Measurements from ENCODE around the gene KCNQ1. TPM values are rescaled to one million over a fixed set of nuclear protein-coding genes. Genes with fewer than 3 reads are reported as not detected.

Gene KCNQ1
- total and polyA plus RNA-seq, 2 donors (not counting 1 experiment from before 2014, with no cell fraction given) = 21.5 to 28.8 TPM

DNA sequence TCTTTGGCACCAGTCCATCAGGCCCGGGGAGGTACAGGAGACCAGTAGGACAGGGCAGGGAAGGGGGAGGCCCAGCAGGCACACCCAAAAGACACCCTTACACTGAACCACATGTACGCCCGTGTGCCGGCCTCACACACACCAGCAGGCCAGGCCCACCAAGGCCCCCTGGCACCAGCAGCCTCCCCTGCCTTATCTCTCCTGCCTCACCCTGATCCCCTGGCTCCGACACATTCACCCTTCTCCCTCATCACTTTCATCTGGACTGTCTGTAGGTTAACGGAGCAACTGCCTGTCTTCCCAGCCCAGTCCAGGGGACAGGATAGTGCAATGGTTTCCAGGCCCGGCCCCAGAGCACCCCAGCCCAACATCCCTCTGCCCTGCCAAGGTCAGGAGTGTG, 435.8 kb downstream of the KCNQ1 start:
- no peaks in the 10 kb centered on the region for H4K20me1 ChIP-seq (ENCODE audit: control insufficient read depth, insufficient read depth, low read length, poor library complexity, severe bottlenecking)
- H3K4me2 ChIP-seq (replicated peaks; ENCODE audit: low read depth, low read length, poor library complexity, severe bottlenecking) = no peak overlapping the region
- H3K9ac ChIP-seq (ENCODE audit: low read length) = no peak overlapping the region
- Mint-ChIP-seq H3K27me3 (peaks cover 33% of the 10 kb centered on the region), H3K9me3 (ENCODE audit: insufficient read depth) (no peaks in the 10 kb centered on the region), H3K4me3 (no peak overlapping the region), H3K4me1 (peaks cover 5% of the 10 kb centered on the region), H3K27ac (no peak overlapping the region)
- peaks cover 9% of the 10 kb centered on the region in 2 donors for H3K4me1 ChIP-seq (ENCODE audit: control insufficient read depth in 2 of 2, insufficient read depth in 2 of 2, low read length in 2 of 2)
- intact Hi-C loops (cut with micrococcal nuclease) = no loop called here
- no peaks in the 10 kb centered on the region for H3K36me3 ChIP-seq (replicated peaks in 1 of 2; ENCODE audit: control extremely low read depth in 1 of 2, control insufficient read depth in 1 of 2, extremely low read depth in 1 of 2, insufficient read depth in 2 of 2, low read length in 1 of 2)
- H3K79me2 ChIP-seq (ENCODE audit: control insufficient read depth, insufficient read depth, low read length) = no peaks in the 10 kb centered on the region
- POLR2A ChIA-PET = no interaction called here
- H3K4me3 ChIP-seq (ENCODE audit: control extremely low read depth in 1 of 5, extremely low read depth in 1 of 5, insufficient read depth in 1 of 5, low read depth in 2 of 5, low read length in 4 of 5) = no peak overlapping the region
- H3K27me3 ChIP-seq (replicated peaks in 1 of 4; ENCODE audit: control extremely low read depth in 1 of 4, control insufficient read depth in 3 of 4, insufficient read depth in 4 of 4, low read length in 3 of 4) = peaks cover 0 to 39% (median 7%) of the 10 kb centered on the region in 4 experiments
- H2AFZ ChIP-seq (ENCODE audit: insufficient read depth, low read depth, low read length, poor library complexity, severe bottlenecking) = no peak overlapping the region
- 99% methylated on average over 6 of the region's 7 CpGs for WGBS (ENCODE audit: insufficient coverage)
- DNase-seq (no peak), ATAC-seq (ENCODE audit: low read depth) (no peak)
- CTCF ChIA-PET = interaction anchor here (0.9 to 1.5 kb wide), 2 partner anchors 11 to 348 kb away, joined by 3 to 4 read pairs; no protein-coding TSS in a partner anchor
- H3K27ac ChIP-seq (ENCODE audit: low read length in 2 of 2) = no peak overlapping the region
- TF ChIP-seq, protein P1, sequence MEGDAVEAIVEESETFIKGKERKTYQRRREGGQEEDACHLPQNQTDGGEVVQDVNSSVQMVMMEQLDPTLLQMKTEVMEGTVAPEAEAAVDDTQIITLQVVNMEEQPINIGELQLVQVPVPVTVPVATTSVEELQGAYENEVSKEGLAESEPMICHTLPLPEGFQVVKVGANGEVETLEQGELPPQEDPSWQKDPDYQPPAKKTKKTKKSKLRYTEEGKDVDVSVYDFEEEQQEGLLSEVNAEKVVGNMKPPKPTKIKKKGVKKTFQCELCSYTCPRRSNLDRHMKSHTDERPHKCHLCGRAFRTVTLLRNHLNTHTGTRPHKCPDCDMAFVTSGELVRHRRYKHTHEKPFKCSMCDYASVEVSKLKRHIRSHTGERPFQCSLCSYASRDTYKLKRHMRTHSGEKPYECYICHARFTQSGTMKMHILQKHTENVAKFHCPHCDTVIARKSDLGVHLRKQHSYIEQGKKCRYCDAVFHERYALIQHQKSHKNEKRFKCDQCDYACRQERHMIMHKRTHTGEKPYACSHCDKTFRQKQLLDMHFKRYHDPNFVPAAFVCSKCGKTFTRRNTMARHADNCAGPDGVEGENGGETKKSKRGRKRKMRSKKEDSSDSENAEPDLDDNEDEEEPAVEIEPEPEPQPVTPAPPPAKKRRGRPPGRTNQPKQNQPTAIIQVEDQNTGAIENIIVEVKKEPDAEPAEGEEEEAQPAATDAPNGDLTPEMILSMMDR (IDR thresholded peaks at IDR 0.05) = no peak
- TF ChIP-seq EZH2 (IDR thresholded peaks at IDR 0.05; ENCODE audit: borderline replicate concordance, insufficient read depth, low read depth, low read length, poor library complexity, severe bottlenecking) = no peak
- H3K9me3 ChIP-seq (ENCODE audit: control extremely low read depth in 1 of 3, control insufficient read depth in 2 of 3, insufficient read depth in 1 of 3, low read length in 2 of 3) = peaks cover 0 to 13% (median 0%) of the 10 kb centered on the region in 3 donors

DNA sequence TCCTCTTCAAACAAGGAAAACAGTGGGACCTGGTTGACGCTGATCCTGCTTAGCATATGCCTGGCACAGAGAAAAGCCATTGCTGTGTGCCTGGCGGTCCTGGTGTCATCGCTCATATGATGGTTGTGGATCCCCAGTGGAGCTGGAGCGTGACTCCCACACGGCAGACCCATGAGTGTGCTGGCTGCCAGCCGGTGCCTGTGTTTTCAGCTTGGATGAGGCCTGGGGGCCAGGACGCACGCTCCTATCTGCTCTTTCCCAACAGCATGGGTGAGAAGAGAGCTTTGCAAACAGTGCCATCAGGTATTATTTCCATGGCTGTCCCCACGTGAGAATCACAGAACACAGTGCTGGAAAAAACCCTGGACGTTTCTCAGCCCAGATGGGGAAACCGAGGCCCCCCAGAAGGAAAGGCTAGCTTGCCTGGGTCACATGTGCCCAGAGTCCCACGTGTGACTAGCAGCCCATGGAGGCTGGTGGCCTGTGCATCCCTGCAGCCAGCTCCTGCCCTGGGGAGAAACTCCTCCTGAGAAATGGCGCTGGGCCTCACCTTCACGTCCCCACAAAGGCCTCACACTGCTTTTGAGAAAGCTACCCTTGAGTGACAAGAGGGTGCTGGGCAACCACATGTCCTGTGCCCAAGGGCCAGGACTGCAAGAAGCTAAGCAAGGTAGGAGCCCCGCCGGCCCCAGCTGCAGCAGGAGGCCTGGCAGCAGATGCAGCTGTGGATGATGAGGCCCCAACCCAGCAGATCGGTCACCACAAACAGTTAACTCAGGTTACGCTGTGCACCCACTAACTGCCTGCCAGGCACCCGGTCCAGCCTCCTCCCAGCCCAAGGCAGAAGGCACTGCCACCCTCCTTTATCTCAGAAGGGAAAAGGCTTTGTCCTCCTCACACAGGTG, 436.5 kb downstream of the KCNQ1 start:
- Histone ChIP-seq H3K27me3 (replicated peaks in 1 of 4; ENCODE audit: control extremely low read depth in 1 of 4, control insufficient read depth in 3 of 4, insufficient read depth in 4 of 4, low read length in 3 of 4) (peaks cover 0 to 39% (median 7%) of the 10 kb centered on the region in 4 experiments), H2AFZ (ENCODE audit: insufficient read depth, low read depth, low read length, poor library complexity, severe bottlenecking) (no peak overlapping the region), H3K9me3 (ENCODE audit: control extremely low read depth in 1 of 3, control insufficient read depth in 2 of 3, insufficient read depth in 1 of 3, low read length in 2 of 3) (peaks cover 0 to 13% (median 0%) of the 10 kb centered on the region in 3 donors), H3K4me3 (ENCODE audit: control extremely low read depth in 1 of 5, extremely low read depth in 1 of 5, insufficient read depth in 1 of 5, low read depth in 2 of 5, low read length in 4 of 5) (no peak overlapping the region), H3K4me1 (ENCODE audit: control insufficient read depth in 2 of 2, insufficient read depth in 2 of 2, low read length in 2 of 2) (peaks cover 9 to 11% of the 10 kb centered on the region in 2 donors), H3K79me2 (ENCODE audit: control insufficient read depth, insufficient read depth, low read length) (no peaks in the 10 kb centered on the region), H3K9ac (ENCODE audit: low read length) (no peak overlapping the region), H3K4me2 (replicated peaks; ENCODE audit: low read depth, low read length, poor library complexity, severe bottlenecking) (no peak overlapping the region), H4K20me1 (ENCODE audit: control insufficient read depth, insufficient read depth, low read length, poor library complexity, severe bottlenecking) (no peaks in the 10 kb centered on the region), H3K27ac (ENCODE audit: low read length in 2 of 2) (no peak overlapping the region), H3K36me3 (replicated peaks in 1 of 2; ENCODE audit: control extremely low read depth in 1 of 2, control insufficient read depth in 1 of 2, extremely low read depth in 1 of 2, insufficient read depth in 2 of 2, low read length in 1 of 2) (no peaks in the 10 kb centered on the region)
- ChIA-PET POLR2A (no interaction called here), CTCF (interaction anchor here (0.9 to 16.1 kb wide), 2 partner anchors 11 to 350 kb away, joined by 3 to 595 read pairs; no protein-coding TSS in a partner anchor)
- no peak for TF ChIP-seq EZH2 (IDR thresholded peaks at IDR 0.05; ENCODE audit: borderline replicate concordance, insufficient read depth, low read depth, low read length, poor library complexity, severe bottlenecking)
- TF ChIP-seq, protein P1 (IDR thresholded peaks at IDR 0.05) = no peak
- intact Hi-C loops (cut with micrococcal nuclease) = no loop called here
- 87% methylated on average over 18 of the region's 19 CpGs for WGBS (ENCODE audit: insufficient coverage)
- H3K4me1 Mint-ChIP-seq = peaks cover 6% of the 10 kb centered on the region
- H3K4me3 Mint-ChIP-seq = no peak overlapping the region
- DNase-seq (no peak), ATAC-seq (ENCODE audit: low read depth) (no peak)
- no peak overlapping the region for H3K27ac Mint-ChIP-seq
- H3K27me3 Mint-ChIP-seq = peaks cover 31% of the 10 kb centered on the region
- H3K9me3 Mint-ChIP-seq (ENCODE audit: insufficient read depth) = no peaks in the 10 kb centered on the region

All from B cell (primary cell).